ENCODE data around the gene TAB3. TPM values are rescaled to one million over a fixed set of nuclear protein-coding genes. Genes with fewer than 3 reads are reported as not detected.

TAB3 gene
- total RNA-seq, 1 donor from 2014 or later, result 12.6 TPM

DNA sequence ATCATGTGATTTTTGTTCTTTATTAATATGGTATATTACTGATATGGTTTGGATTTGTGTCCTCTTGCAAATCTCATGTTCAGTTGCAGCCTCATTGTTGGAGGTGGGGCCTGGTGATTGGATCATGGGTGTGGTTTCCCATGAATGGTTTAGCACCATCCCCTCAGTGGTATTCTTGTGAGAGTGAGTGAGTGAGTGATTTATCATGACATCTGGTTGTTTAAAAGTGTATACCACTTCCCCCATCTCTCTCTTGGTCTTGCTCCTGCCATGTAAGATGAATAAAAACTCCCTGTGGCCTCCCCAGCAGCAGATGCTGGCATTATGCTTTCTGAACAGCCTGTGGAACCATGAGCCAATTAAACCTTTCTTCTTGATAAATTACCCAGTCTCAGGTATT, 111.5 kb downstream of the TAB3 start:
- no peaks in the 10 kb centered on the region for H3K9me3 ChIP-seq (replicated peaks)
- intact Hi-C loops (cut with micrococcal nuclease), result no loop called here
- DNase-seq, result no peak
- H3K36me3 ChIP-seq, result no peaks in the 10 kb centered on the region
- H3K4me3 ChIP-seq, result no peak overlapping the region
- TF ChIP-seq, protein P1, sequence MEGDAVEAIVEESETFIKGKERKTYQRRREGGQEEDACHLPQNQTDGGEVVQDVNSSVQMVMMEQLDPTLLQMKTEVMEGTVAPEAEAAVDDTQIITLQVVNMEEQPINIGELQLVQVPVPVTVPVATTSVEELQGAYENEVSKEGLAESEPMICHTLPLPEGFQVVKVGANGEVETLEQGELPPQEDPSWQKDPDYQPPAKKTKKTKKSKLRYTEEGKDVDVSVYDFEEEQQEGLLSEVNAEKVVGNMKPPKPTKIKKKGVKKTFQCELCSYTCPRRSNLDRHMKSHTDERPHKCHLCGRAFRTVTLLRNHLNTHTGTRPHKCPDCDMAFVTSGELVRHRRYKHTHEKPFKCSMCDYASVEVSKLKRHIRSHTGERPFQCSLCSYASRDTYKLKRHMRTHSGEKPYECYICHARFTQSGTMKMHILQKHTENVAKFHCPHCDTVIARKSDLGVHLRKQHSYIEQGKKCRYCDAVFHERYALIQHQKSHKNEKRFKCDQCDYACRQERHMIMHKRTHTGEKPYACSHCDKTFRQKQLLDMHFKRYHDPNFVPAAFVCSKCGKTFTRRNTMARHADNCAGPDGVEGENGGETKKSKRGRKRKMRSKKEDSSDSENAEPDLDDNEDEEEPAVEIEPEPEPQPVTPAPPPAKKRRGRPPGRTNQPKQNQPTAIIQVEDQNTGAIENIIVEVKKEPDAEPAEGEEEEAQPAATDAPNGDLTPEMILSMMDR (IDR thresholded peaks at IDR 0.05; ENCODE audit: borderline replicate concordance), result no peak
- no peaks in the 10 kb centered on the region for H3K4me1 ChIP-seq
- H3K27me3 ChIP-seq (ENCODE audit: low read depth), result no peaks in the 10 kb centered on the region
- H3K27ac ChIP-seq (replicated peaks), result no peak overlapping the region

Other genes with a start within 250 kb of the TAB3 start
- gene GK, start 235.8 kb downstream of the TAB3 start, total RNA-seq, result 12.3 TPM
- not detected for gene FTHL17, start 182.8 kb upstream of the TAB3 start, total RNA-seq